Fibroblast of mammary gland (primary cell): ENCODE measurements around the gene CEACAM16.

Experiments
- DNase-seq: peaks from one replicate; pipeline ENCODE4 v3.0.0-alpha.2; 2010; ENCODE audit warnings: low read depth
- H3K4me3 ChIP-seq: 2 replicates; pipeline ENCODE4 v1.5.1; 2011; ENCODE audit warnings: low read depth, mild to moderate bottlenecking, low read length, moderate library complexity; ENCODE audit not compliant: control insufficient read depth
- TF ChIP-seq, protein P1 (sequence below): conservative IDR thresholded peaks from 2 replicates; pipeline ENCODE4 v1.5.1; 2011; ENCODE audit warnings: low read depth, low read length, inconsistent platforms; ENCODE audit not compliant: control insufficient read depth, insufficient read depth

Gene CEACAM16

GRCh38 chr19:44692379-44692721, 6.6 kb upstream of the CEACAM16 start:
- no peak for DNase-seq

GRCh38 chr19:44694184-44694579, 4.8 kb upstream of the CEACAM16 start:
- DNase-seq: no peak
- H3K4me3 ChIP-seq: no peak overlapping the region
- TF ChIP-seq, protein P1, sequence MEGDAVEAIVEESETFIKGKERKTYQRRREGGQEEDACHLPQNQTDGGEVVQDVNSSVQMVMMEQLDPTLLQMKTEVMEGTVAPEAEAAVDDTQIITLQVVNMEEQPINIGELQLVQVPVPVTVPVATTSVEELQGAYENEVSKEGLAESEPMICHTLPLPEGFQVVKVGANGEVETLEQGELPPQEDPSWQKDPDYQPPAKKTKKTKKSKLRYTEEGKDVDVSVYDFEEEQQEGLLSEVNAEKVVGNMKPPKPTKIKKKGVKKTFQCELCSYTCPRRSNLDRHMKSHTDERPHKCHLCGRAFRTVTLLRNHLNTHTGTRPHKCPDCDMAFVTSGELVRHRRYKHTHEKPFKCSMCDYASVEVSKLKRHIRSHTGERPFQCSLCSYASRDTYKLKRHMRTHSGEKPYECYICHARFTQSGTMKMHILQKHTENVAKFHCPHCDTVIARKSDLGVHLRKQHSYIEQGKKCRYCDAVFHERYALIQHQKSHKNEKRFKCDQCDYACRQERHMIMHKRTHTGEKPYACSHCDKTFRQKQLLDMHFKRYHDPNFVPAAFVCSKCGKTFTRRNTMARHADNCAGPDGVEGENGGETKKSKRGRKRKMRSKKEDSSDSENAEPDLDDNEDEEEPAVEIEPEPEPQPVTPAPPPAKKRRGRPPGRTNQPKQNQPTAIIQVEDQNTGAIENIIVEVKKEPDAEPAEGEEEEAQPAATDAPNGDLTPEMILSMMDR: peak; percentile 40

More at GRCh38 chr19:44692379-44692721, 6.6 kb upstream of the CEACAM16 start:
- no peak overlapping the region for H3K4me3 ChIP-seq
- TF ChIP-seq, protein P1: no peak

DNA sequence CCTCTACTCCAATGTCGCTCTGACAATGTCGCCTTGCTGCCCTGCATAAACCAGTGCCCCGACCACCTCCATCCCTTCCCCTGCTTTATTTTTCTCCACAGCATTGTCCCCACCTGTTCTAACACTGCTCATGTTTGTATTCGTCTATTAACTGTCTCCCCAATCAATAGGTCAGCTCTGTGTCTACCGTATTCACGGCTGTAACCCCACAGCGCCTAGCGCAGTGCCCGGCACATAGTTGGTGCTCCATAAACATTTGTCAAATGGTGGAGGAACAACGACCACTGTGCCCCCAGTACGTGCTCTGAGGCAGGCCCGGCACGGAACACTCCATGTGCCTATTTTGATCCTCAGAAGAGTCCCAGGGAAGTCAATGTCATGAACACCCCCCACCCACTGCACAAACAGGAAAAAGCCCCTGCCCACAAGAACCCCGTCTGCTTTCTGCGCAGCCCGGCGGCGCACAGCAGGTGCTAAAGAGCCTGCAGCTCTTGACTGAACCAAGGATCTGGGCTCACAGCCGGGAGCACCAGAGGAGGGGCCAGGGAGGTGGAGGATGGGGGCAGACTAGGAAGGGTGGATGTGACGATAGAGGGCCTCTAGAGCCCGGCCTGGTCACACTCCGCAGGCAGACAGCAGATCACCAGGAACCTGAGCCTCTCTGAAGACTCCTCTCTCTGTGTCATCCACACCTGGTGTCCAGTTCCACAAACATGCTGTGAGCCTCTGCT, 1.8 kb upstream of the CEACAM16 start:
- no peak for DNase-seq
- TF ChIP-seq, protein P1: no peak
- no peak overlapping the region for H3K4me3 ChIP-seq

GRCh38 chr19:44697670-44698034, 1.3 kb upstream of the CEACAM16 start:
- DNase-seq: no peak
- TF ChIP-seq, protein P1: no peak
- no peak overlapping the region for H3K4me3 ChIP-seq

GRCh38 chr19:44700547-44700946, 1.6 kb downstream of the CEACAM16 start:
- TF ChIP-seq, protein P1: no peak
- no peak overlapping the region for H3K4me3 ChIP-seq
- DNase-seq: no peak

- no peak overlapping the region for H3K4me3 ChIP-seq
- DNase-seq: no peak
- TF ChIP-seq, protein P1: no peak
Measured at GRCh38 chr19:44701228-44701627, 2.3 kb downstream of the CEACAM16 start.
